Gastrocnemius medialis (tissue), 4 donors: ENCODE measurements around the gene POU5F1. TPM values are rescaled to one million over a fixed set of nuclear protein-coding genes. Genes with fewer than 3 reads are reported as not detected.
A peak's percentile ranks its signal among the peaks of the same experiment; 100 is the strongest.

Experiments
- ATAC-seq, 2 donors: fragments of 150-250 bp; one replicate each; pipeline ENCODE4 v1.9.1; 2016
- DNase-seq, 2 donors: peaks; one replicate each; pipeline ENCODE4 v3.0.0-alpha.2; 2019
- H3K27ac ChIP-seq, 4 donors: fragments of 200-600 bp; sonication (generic); 1 replicate in 1 of 4; 2 replicates in 3 of 4; pipeline ENCODE4 v1.5.1; 2016 to 2018; ENCODE audit warnings: mild to moderate bottlenecking in 2 of 4, moderate library complexity in 1 of 4
- H3K27me3 ChIP-seq, 3 donors: fragments of 200-600 bp; sonication (generic) in 2 of 3; 1 replicate in 1 of 3; 2 replicates in 2 of 3; pipeline versions ENCODE4 v1.5.1 to v1.6.0; 2016 to 2019; ENCODE audit warnings: mild to moderate bottlenecking in 1 of 3, moderate library complexity in 1 of 3
- H3K36me3 ChIP-seq, 2 donors: fragments of 200-600 bp; sonication (generic) in 1 of 2; one replicate each; pipeline ENCODE4 v1.5.1; 2017 to 2018
- H3K4me1 ChIP-seq, 2 donors: fragments of 200-600 bp; sonication (generic) in 1 of 2; one replicate each; pipeline ENCODE4 v1.5.1; 2016 to 2017; ENCODE audit warnings: mild to moderate bottlenecking in 2 of 2
- H3K4me3 ChIP-seq, 4 donors: fragments of 200-600 bp; sonication (generic) in 3 of 4; 1 replicate in 1 of 4; 2 replicates in 3 of 4; pipeline ENCODE4 v1.5.1; 2016 to 2019; ENCODE audit warnings: mild to moderate bottlenecking in 2 of 4
- H3K9me3 ChIP-seq, 3 donors: fragments of 200-600 bp; sonication (generic) in 2 of 3; 1 replicate in 1 of 3; 2 replicates in 2 of 3; pipeline ENCODE4 v1.5.1; 2016 to 2019
- POLR2A ChIP-seq, 2 donors: fragments of 450-650 bp; IDR thresholded peaks; one replicate each; pipeline ENCODE4 v1.6.1; 2017; ENCODE audit warnings: antibody characterized with exemption in 2 of 2, mild to moderate bottlenecking in 2 of 2, moderate library complexity in 2 of 2
- in situ Hi-C, 4 donors: fragments of 200-750 bp; cut with MboI; loops; one replicate each; pipeline versions ENCODE4 v1.15.0 to v1.8.0; 2017; ENCODE audit warnings: low sequenced_read_pairs in 4 of 4
- intact Hi-C: fragments of 100-400 bp; cut with DNase I; formaldehyde crosslinking; loops from one replicate; pipeline ENCODE4 v1.15.1; 2023; ENCODE audit warnings: low total_unique reads
- total RNA-seq, 4 donors: library from RNA; depleted of rRNA; stranded (reverse); fragments of >200 nt; gene quantifications; one replicate each; pipeline versions ENCODE4 v1.1.0 to v1.2.3, GENCODE V29; 2016
- TF ChIP-seq, protein P1 (sequence below), 5 experiments: fragments of 450-650 bp in 3 of 5; fragments of 200-600 bp in 2 of 5; sonication (generic) in 2 of 5; IDR thresholded peaks in 4 of 5; conservative IDR thresholded peaks in 1 of 5; 1 replicate in 4 of 5; 2 replicates in 1 of 5; pipeline ENCODE4 v1.5.1; 2016 to 2019; ENCODE audit warnings: antibody characterized with exemption in 5 of 5, mild to moderate bottlenecking in 3 of 5, moderate library complexity in 3 of 5

Gene POU5F1
- total RNA-seq, 4 donors from 2014 or later = not detected

DNA sequence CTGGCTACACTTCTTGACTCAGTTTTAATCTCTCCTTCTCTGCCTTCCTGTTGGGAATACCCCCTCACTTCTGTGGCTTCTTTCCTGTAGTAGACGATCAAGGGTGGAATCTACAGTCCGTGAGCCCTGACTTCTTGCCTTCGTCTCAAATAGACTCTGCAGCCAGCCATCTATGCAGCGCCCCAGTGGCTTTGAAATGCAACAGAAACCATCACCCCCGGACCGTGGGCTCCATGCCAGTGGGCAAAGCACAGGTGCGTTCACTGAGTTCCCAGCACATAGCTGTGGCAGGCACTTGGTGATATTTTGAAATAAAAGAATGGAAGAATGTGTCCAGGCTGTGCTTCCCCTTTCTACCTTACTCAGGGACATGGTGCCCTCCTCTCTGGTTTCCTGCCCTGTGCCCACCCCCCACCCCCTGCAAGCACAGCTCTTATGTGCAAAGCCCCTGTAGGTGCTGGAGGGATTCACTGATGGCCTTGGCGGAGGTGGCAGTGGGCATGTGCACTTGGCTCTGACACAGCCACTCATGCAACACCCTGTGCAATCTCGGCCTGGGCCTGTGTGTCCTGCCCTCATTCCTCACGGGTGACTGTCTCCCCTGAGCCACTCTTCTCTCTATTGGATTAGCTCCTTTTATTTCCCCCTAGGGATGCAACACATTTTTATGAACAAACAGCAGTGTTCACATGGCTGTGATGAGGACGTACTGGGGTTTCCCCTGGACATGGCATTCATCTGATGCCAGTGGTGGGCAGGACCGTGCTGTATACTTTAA is 44.7 kb downstream of the POU5F1 start:
- DNase-seq (no peak), ATAC-seq (no peak)
- Histone ChIP-seq H3K27ac (no peak overlapping the region), H3K4me1 (peaks cover 0 to 4% of the 10 kb centered on the region in 2 donors), H3K4me3 (no peak overlapping the region), H3K27me3 (no peaks in the 10 kb centered on the region), H3K9me3 (no peaks in the 10 kb centered on the region), H3K36me3 (no peaks in the 10 kb centered on the region)
- in situ Hi-C loops (no loop called here), intact Hi-C loops (no loop called here)
- no peak for TF ChIP-seq POLR2A (IDR thresholded peaks at IDR 0.05)
- TF ChIP-seq, protein P1, sequence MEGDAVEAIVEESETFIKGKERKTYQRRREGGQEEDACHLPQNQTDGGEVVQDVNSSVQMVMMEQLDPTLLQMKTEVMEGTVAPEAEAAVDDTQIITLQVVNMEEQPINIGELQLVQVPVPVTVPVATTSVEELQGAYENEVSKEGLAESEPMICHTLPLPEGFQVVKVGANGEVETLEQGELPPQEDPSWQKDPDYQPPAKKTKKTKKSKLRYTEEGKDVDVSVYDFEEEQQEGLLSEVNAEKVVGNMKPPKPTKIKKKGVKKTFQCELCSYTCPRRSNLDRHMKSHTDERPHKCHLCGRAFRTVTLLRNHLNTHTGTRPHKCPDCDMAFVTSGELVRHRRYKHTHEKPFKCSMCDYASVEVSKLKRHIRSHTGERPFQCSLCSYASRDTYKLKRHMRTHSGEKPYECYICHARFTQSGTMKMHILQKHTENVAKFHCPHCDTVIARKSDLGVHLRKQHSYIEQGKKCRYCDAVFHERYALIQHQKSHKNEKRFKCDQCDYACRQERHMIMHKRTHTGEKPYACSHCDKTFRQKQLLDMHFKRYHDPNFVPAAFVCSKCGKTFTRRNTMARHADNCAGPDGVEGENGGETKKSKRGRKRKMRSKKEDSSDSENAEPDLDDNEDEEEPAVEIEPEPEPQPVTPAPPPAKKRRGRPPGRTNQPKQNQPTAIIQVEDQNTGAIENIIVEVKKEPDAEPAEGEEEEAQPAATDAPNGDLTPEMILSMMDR (IDR thresholded peaks at IDR 0.05 in 4 of 5, conservative IDR thresholded peaks at IDR 0.05 in 1 of 5) = no peak

DNA sequence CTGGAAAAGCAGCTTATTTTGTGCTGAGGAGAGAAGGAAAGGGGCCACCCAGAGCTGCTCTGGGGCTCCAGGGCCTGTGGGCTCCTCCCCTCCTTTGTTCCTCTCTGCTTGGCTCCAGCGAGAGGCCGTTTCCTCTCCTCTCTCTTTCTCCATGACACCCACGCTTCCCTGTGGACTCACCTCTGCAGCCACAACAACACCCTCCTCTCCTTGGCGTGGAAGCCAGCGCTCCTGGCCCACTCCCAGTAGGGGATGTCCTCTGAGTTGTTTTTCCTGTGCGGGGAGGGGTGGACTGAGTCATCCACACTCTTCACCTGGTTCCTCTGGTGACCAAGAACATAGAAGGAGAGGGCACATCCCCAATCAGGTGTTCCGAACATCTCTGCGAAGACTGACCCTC is 45.3 kb downstream of the POU5F1 start:
- H3K4me3 ChIP-seq = no peak overlapping the region
- H3K36me3 ChIP-seq = no peaks in the 10 kb centered on the region
- no peaks in the 10 kb centered on the region for H3K27me3 ChIP-seq
- no peak for TF ChIP-seq POLR2A (IDR thresholded peaks at IDR 0.05)
- TF ChIP-seq, protein P1 (IDR thresholded peaks at IDR 0.05 in 4 of 5, conservative IDR thresholded peaks at IDR 0.05 in 1 of 5) = no peak
- peak in 1 of 2 donors; percentile 31 for ATAC-seq
- no peak overlapping the region for H3K27ac ChIP-seq
- DNase-seq = no peak
- H3K9me3 ChIP-seq = no peaks in the 10 kb centered on the region
- in situ Hi-C loops (no loop called here), intact Hi-C loops (no loop called here)
- peaks cover 0 to 4% of the 10 kb centered on the region in 2 donors for H3K4me1 ChIP-seq

DNA sequence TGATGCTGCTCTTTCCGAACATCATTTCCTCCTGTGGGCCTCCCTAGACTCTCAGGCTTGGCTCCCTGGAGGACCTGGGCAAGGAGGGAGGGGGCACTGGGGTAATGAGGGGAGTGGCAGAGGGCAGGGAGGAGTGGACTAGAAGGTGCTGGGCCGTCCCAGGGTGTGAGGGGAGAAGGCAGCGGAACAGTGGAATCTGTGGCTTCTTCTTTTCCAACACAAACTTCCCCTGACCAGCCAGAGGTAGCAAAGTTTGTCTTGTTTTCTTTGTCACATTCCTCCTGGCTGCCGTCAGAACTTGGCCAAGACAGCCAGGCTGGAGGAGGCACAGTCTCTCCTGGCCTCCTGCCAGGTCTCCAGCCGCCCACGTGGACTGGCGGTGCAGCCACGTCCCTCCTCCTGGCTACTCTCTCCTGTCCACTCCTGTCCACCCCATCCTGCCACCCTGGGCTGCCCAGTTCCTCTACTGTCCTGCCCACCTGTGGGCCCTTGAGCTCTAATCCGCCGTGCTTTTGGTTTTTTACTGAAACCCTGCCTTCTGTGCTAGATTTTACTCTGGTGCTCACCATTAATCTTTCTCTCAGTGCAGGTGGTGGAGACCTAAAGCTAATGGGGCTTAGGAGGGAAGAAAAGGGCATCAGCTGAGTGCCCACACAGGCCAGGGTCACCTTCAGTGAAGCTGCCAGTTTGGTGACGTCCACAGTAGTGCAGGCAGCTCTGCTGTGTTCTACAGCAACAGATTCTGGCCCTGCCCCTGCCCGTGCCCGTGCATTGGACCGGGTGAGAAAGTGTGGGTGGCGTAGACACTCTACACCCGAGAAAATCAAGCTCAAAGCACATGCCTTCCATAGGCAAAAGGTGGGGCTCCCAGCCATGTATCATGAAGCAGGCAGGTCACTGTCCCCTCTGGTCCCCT is 47.4 kb downstream of the POU5F1 start:
- no peak for TF ChIP-seq POLR2A (IDR thresholded peaks at IDR 0.05)
- TF ChIP-seq, protein P1 (IDR thresholded peaks at IDR 0.05 in 4 of 5, conservative IDR thresholded peaks at IDR 0.05 in 1 of 5) = no peak
- ATAC-seq (peak in 1 of 2 donors; percentile 76), DNase-seq (peak in 1 of 2 donors; percentile 57)
- H3K4me3 ChIP-seq = no peak overlapping the region
- peaks cover 0 to 4% of the 10 kb centered on the region in 2 donors for H3K4me1 ChIP-seq
- H3K36me3 ChIP-seq = no peaks in the 10 kb centered on the region
- H3K27ac ChIP-seq = peak overlapping the region in 1 of 4 donors; percentile 29
- no peaks in the 10 kb centered on the region for H3K9me3 ChIP-seq
- no peaks in the 10 kb centered on the region for H3K27me3 ChIP-seq
- intact Hi-C loops (no loop called here), in situ Hi-C loops (no loop called here)

DNA sequence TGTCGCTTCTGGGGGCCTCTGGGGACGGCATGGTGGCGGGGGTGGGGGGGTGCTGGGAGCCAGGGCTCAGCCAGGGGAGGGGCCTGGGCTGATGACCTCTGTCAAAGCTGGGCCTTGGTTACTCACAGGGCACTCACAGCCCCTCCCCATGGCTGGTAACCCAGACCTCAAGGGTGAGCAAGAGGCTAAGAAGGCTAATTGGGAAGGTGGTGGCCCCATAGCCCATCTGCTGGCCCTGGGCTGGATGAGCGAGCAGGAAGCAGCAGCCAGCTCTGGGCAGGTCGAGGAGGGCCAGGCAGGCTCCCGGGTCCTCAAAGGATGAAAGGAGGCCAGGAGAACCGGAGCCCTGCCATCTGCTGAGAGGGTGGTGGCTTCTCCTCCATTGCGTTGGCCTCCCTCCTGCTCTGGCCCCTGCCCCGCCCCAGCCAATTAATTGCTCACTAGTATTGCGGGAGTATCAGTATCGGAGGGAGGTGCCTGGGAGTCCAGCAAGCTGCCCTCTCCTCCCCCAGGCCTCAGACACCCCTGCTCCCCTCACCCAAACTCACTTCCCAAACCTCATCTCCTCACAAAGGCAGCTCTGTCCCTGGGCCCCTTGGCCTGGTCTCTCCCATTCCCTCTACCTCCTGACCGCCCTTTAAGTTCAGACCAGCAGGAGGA is 49.2 kb downstream of the POU5F1 start:
- ATAC-seq (no peak), DNase-seq (no peak)
- no peaks in the 10 kb centered on the region for H3K36me3 ChIP-seq
- no peak overlapping the region for H3K4me3 ChIP-seq
- H3K9me3 ChIP-seq = no peaks in the 10 kb centered on the region
- no peak overlapping the region for H3K27ac ChIP-seq
- TF ChIP-seq, protein P1 (IDR thresholded peaks at IDR 0.05 in 4 of 5, conservative IDR thresholded peaks at IDR 0.05 in 1 of 5) = no peak
- TF ChIP-seq POLR2A (IDR thresholded peaks at IDR 0.05) = no peak
- no peaks in the 10 kb centered on the region for H3K27me3 ChIP-seq
- H3K4me1 ChIP-seq = peaks cover 0 to 4% of the 10 kb centered on the region in 2 donors
- in situ Hi-C loops (no loop called here), intact Hi-C loops (no loop called here)
